Adipose tissue (tissue), 3 donors: ENCODE results near the gene DOK3. TPM values are rescaled to one million over a fixed set of nuclear protein-coding genes. Genes with fewer than 3 reads are reported as not detected.

Experiments used
- H3K27ac ChIP-seq: one replicate; pipeline ENCODE4 v1.5.1; 2013; ENCODE audit warnings: low read depth, low read length
- WGBS, 3 donors: extraction: QIAGEN DNeasy Blood & Tissue Kit; methylation state at CpG; one replicate each; pipeline ENCODE4 v1.1.7; 2013; 5-methylcytosine and 5-hydroxymethylcytosine counted together
- polyA plus RNA-seq, 3 donors: library from polyadenylated mRNA; stranded (reverse); fragments of 200-250 nt; gene quantifications; one replicate each; pipeline ENCODE4 v1.2.3, GENCODE V29; 2013
- donor health status: healthy with polysubstance abuse.
- donor health status: Bipolar disorder and iron deficiency.
- donor health status: healthy.

Gene DOK3
- polyA plus RNA-seq, 3 donors, result 5.2 to 17.7 (median 15.1) TPM

DNA sequence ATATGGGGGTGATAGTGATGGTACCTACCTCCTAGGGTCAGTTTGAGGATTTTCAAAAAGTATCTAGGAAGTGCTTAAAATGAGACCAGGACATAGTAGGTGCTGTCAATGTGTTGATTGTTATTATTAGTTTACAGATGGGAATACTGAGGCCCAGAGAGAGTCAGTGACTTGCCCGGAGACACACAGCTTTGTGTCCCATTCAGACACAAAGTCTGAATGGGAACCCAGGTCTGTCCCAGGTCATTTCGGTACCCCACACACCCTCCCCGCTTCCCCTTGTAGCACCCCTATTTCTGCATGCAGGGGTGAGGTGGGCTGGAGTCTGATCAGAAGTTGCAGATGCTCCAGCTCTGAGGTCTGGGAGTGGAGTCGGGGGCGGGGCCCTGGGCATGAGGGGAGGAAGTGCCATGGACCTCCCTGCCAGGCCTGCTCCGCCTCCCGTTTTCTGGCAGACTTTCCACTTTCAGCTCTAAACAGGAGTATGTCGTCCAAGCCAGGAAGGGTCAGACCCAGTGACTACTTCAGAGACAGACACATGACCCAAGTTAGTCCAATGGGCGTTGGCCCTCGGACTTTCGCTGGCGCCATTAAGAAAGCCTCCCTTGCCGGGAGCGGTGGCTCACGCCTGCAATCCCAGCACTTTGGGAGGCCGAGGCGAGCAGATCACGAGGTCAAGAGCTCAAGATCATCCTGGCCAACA, 32.9 kb downstream of the DOK3 start:
- WGBS, 3 donors, result 66 to 83% (median 68%) methylated on average over 18 of the region's 18 CpGs
- H3K27ac ChIP-seq, result no peak overlapping the region

GRCh38 chr5:177475563-177476427, 33.8 kb downstream of the DOK3 start:
- no peak overlapping the region for H3K27ac ChIP-seq

GRCh38 chr5:177474846-177475562, 34.6 kb downstream of the DOK3 start:
- H3K27ac ChIP-seq, result no peak overlapping the region
- 30 to 52% (median 36%) methylated on average over 3 to 4 of the region's 4 CpGs for WGBS, 3 donors

More at GRCh38 chr5:177475563-177476427, 33.8 kb downstream of the DOK3 start:
- 63 to 75% (median 72%) methylated on average over 11 of the region's 11 CpGs for WGBS, 3 donors

DNA sequence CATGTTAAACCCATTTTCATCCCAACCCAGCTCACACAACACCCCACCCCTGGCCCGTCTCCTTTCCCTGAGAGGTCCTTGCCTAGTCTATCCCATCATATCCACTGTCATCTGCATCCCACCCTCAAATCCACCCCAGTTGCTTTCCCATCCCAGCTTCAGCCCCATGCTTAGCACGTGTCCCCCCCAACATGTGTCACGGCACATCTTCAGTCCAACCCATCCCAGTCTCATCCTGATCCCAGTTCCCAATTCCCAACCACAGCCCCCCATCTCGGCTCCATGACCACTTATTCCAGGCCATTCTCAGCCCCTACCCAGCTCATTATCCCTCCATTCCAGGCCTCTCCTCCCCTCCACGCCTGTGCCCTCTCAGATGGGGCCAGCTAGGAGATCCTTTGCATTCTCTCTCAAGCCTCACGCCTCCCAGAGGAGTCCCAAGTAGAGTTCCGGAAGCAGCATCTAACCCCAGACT, 35.6 kb downstream of the DOK3 start:
- H3K27ac ChIP-seq, result no peak overlapping the region

GRCh38 chr5:177473443-177474001, 36.1 kb downstream of the DOK3 start, which contains the start of gene DBN1:
Gene DBN1 (minus strand): TSS chr5:177473634. CDS start chr5:177473521, 113 bp downstream.
- no peak within 1 kb of the TSS for H3K27ac ChIP-seq
- 1 to 3% (median 3%) methylated on average over 23 to 68 of the region's 69 CpGs for WGBS, 3 donors

More for the DNA sequence above, 35.6 kb downstream of the DOK3 start:
- WGBS, 3 donors, result 54 to 58% (median 58%) methylated on average over 7 of the region's 7 CpGs

- no peak overlapping the region for H3K27ac ChIP-seq
- 1 to 4% (median 1%) methylated on average over 40 to 89 of the region's 93 CpGs for WGBS, 3 donors
These were observed 36.9 kb downstream of the DOK3 start for GRCh38 chr5:177472460-177473442.

DNA sequence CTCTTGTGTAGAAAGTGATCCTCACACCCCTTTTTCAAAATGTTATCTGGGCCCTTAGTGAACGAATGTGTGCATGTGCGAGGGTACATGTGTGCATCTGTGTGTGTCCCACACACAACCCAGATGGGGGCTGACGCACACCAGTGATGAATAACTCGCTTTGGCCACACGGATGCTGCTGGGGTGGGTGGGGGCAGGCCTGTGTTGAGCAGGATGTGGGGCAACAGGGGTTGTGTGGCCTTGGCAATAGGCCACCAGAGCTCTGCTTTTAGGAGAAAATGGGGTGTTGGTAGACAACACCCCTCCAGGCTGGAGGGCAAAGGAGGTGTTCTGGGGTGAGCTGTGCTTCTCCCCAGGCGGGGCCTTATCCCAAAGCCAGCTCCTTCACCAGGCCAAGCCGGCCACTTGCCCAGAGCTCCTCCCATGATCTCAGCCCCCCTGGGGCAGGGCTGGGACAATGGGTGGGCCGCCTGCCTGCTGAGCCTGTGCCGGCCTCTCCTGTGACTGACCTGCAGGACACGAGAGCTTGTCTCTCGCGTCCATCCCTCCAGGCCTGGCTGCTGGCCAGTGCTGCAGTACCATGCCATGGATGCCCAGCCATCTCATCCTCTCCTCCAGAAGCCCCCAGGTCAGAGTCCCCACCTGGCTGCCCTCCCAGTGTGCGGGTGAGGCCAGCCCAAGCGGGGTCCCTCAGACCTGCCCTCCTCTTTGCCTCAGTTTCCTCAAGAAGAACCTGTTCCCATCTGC, 37.8 kb downstream of the DOK3 start:
- 43 to 78% (median 45%) methylated on average over 14 of the region's 14 CpGs for WGBS, 3 donors
- no peak overlapping the region for H3K27ac ChIP-seq

GRCh38 chr5:177470759-177471536, 38.7 kb downstream of the DOK3 start:
- 75 to 82% (median 79%) methylated on average over 10 of the region's 10 CpGs for WGBS, 3 donors
- no peak overlapping the region for H3K27ac ChIP-seq

DNA sequence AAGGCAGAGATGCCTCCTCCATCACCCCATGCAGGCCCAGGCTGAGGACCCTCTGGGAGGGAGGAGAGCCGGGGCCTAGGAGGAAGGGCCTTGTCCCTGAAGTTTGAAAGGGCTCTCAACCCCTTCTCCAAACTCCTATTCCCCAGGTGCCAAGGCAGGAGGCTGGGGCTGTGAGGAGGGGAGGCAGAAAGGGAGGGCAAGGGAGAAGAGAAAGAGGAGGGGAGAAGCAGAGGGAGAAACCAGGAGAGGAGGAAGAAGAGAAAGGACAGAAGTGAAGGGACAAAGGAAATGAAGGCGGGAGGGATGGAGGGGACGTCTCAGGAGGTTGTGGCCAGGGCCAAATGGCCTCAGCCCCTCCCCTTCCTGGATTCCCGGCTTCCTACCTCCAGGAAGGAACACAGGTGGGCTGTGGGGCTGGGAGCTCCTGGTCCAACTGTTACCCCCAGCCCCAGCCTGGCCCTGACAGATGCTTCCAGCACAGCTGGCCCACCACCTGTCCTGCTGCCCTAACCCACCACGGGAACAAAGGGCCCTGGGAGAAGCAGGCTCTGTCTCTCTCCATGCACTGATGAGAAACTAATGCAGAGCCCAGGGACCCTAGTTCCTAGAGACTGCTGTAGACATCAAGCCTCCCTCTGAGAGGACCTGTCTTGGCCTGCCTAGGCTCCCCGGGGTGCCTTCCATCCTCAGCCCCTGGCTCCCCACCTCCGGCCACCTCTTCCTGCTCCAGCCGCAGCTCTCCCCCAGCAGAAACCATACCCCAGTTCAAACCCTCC, 39.7 kb downstream of the DOK3 start:
- WGBS, 3 donors, result 54 to 76% (median 62%) methylated on average over 8 of the region's 8 CpGs
- H3K27ac ChIP-seq, result no peak overlapping the region

DNA sequence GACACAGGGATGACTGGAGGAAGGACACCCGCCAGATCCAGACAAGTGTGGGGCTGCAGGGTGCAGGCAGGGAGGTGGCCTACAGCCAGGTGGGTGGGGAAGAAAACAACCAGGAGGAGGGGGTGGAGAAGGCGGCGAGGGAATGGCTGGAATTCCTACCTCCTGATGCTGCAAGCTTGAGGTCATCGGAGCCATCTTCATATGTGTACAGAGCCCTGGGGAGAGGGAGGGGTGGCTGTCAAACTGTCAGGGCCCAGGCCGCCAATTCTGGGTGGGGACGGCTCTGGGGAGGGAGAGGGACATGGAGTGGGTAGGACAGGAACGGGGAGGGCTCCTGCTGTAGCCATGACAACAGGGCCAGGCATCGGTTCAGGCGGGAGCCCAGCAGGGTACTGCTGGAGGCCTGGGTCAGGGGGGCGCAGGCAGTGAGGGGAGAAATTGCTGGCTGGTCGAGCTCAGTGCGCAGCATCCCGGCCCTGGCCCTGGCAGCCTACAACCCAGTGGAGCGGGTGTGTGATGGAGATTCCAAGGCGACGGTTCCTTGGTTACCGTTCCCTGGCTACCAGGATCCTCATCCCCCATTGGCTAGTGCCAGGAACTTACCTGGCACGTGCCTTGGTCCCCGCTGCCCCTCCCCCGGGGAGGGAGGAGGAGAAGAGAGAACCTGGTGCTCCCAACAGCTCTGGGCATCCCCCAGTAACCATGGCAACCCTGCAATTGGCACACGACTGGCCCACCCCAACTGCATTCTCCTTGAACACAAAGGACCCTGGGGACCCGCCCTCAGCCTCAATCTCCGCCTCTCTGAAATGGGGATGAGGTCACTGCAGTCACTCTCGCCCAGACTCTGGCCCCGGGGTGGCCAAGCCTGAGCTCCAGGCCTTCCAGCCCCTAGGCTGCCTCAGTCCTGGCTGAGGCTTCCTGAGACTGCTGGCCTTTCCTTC, 40.7 kb downstream of the DOK3 start:
- no peak overlapping the region for H3K27ac ChIP-seq

DNA sequence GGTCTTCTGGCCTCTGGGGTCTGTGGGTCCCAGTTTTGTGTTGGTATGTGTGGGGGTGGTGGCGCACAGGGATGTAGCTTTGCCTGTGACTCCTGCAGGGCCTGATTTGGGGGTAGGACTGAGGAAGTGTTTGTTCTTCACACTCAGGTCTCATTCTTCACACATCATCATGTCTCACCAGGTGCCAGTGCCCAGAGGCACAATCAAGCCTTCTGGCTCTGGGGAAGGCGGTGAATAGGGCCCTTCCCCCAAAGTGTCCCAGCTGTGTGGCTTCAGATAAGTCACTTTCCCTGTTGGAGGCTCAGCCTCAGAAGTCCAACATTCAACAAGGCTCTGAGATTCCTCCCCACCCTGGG, 41.3 kb downstream of the DOK3 start:
- 87 to 96% (median 91%) methylated on average over 2 of the region's 2 CpGs for WGBS, 3 donors
- H3K27ac ChIP-seq, result no peak overlapping the region

More for the DNA sequence above, 40.7 kb downstream of the DOK3 start:
- WGBS, 3 donors, result 65 to 75% (median 67%) methylated on average over 24 to 25 of the region's 25 CpGs

DNA sequence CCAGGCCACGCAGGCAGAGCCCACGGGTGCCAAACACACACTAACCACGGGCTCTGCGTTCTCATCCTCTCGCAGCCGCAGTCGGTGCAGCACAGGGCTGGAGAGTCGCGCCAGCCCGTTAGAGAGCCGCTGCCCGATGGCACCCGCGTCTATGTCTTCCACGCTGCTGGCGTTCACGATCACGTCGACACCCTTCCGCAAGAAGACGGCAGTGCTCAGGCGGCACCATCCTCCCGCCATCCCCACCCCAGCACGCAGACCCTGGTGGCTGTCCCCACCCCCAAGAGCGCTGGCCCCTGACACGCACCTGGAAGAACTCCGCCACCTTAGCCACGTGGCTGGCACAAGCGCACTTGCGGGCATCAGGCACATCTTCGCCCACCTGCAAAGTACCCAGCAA, 42.2 kb downstream of the DOK3 start:
- WGBS, 3 donors, result 95 to 96% (median 96%) methylated on average over 31 of the region's 31 CpGs
- no peak overlapping the region for H3K27ac ChIP-seq

DNA sequence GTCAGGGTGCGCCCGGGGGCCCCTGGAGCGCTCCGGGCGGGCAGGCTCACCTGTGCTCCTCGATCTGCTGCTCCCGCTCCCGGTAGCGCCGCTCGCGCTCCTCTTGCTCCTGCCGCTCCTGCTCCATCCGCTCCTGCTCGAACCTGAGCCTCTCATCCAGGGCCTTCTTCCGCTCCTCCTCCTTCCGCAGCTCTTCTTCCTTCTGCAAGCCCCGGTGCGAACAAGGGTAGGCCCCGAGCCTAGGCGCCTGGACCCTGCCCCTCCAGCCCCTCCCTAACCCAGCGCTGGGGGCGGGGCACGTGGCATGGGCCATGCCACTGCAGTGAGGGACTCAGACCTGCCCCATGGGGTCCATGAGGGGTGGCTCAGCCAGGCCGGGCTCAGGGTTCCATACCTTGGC, 42.8 kb downstream of the DOK3 start:
- WGBS, 3 donors, result 91 to 97% (median 93%) methylated on average over 25 of the region's 25 CpGs
- no peak overlapping the region for H3K27ac ChIP-seq

GRCh38 chr5:177465044-177465443, 44.6 kb downstream of the DOK3 start:
- 94 to 98% (median 98%) methylated on average over 11 of the region's 11 CpGs for WGBS, 3 donors
- H3K27ac ChIP-seq, result no peak overlapping the region
